CD4-positive, alpha-beta T cell (primary cell): ENCODE results near the gene SSTR5. TPM values are rescaled to one million over a fixed set of nuclear protein-coding genes. Genes with fewer than 3 reads are reported as not detected.
"Not testable (repeated sequence)": the region's sequence is repeated elsewhere in the genome, so short reads cannot be mapped to it uniquely, and the experiment has no call there.

Experiments used
- ATAC-seq: fragments of 200-7000 bp; cut with Tn5 transposase; one replicate; pipeline ENCODE4 v1.10.0; 2022; ENCODE audit warnings: mild to moderate bottlenecking; ENCODE audit not compliant: poor library complexity
- CTCF ChIA-PET: fragments of 350-600 bp; sonication (Branson Sonifier 250); formaldehyde crosslinking; loops from one replicate; lab custom pipeline; 2021; ENCODE audit warnings: antibody characterized with exemption, inconsistent platforms; lab: Charles Lee
- POLR2A ChIA-PET: fragments of 350-600 bp; sonication (Branson Sonifier 250); formaldehyde crosslinking; loops from one replicate; lab custom pipeline; 2021; ENCODE audit warnings: antibody characterized with exemption, inconsistent platforms; lab: Charles Lee
- DNase-seq, 14 experiments: peaks; one replicate each; pipeline ENCODE4 v3.0.0-alpha.2; 2013 to 2020; ENCODE audit warnings: mixed read lengths in 2 of 14
- H3K27ac ChIP-seq, 2 donors: one replicate each; pipeline versions ENCODE4 v1.5.1 to v1.7.0; 2013; ENCODE audit warnings: low read length in 2 of 2, low read depth in 1 of 2, mild to moderate bottlenecking in 1 of 2
- H3K27me3 ChIP-seq, 2 experiments: 1 replicate in 1 of 2; 2 replicates in 1 of 2; pipeline versions ENCODE4 v1.6.1 to v1.7.0; 2013; ENCODE audit warnings: low read length in 2 of 2, control low read depth in 1 of 2, mild to moderate bottlenecking in 1 of 2, moderate library complexity in 1 of 2; ENCODE audit not compliant: insufficient read depth in 2 of 2, control insufficient read depth in 1 of 2
- H3K36me3 ChIP-seq: one replicate; pipeline ENCODE4 v1.6.1; 2013; ENCODE audit warnings: low read length, control low read depth; ENCODE audit not compliant: insufficient read depth
- H3K4me1 ChIP-seq: one replicate; pipeline ENCODE4 v1.6.1; 2013; ENCODE audit warnings: low read length, control low read depth; ENCODE audit not compliant: insufficient read depth
- H3K4me3 ChIP-seq: one replicate; pipeline ENCODE4 v1.5.1; 2013; ENCODE audit warnings: mild to moderate bottlenecking, low read length, moderate library complexity
- H3K9me3 ChIP-seq, 2 experiments: 1 replicate in 1 of 2; 2 replicates in 1 of 2; pipeline versions ENCODE4 v1.6.1 to v1.7.0; 2013; ENCODE audit warnings: low read length in 2 of 2, mild to moderate bottlenecking in 2 of 2, control low read depth in 1 of 2, moderate library complexity in 1 of 2; ENCODE audit not compliant: control insufficient read depth in 1 of 2, insufficient read depth in 1 of 2
- H3K27ac Mint-ChIP-seq: one replicate; pipeline ENCODE4 v1.8.0; 2020; ENCODE audit warnings: mixed read lengths
- H3K27me3 Mint-ChIP-seq: one replicate; pipeline ENCODE4 v1.8.0; 2021; ENCODE audit warnings: mixed read lengths
- H3K36me3 Mint-ChIP-seq: one replicate; pipeline ENCODE4 v1.8.0; 2021; ENCODE audit warnings: low read depth, mixed read lengths
- H3K4me1 Mint-ChIP-seq: one replicate; pipeline ENCODE4 v1.8.0; 2021; ENCODE audit warnings: low read depth, mixed read lengths
- H3K4me3 Mint-ChIP-seq: one replicate; pipeline ENCODE4 v1.8.0; 2020; ENCODE audit warnings: mild to moderate bottlenecking, mixed read lengths
- H3K9me3 Mint-ChIP-seq: one replicate; pipeline ENCODE4 v1.8.0; 2020; ENCODE audit warnings: mixed read lengths
- intact Hi-C, 2 experiments: fragments of 100-400 bp; cut with DNase I in 1 of 2; cut with micrococcal nuclease in 1 of 2; formaldehyde crosslinking; loops; one replicate each; pipeline versions ENCODE4 v1.15.1 to v1.9.0; 2023 to 2025; cut with DNase I, micrococcal nuclease
- total RNA-seq, 174 experiments: library from RNA in 2 of 174; stranded (reverse) in 2 of 174; gene quantifications; one replicate each; pipeline ENCODE4 v1.2.3 and lab custom pipeline; 2021 to 2026
- TF ChIP-seq, protein P1 (sequence below): fragments of 200-600 bp; IDR thresholded peaks from one replicate; pipeline ENCODE4 v1.8.0; 2022; ENCODE audit warnings: antibody characterized with exemption, mild to moderate bottlenecking

Gene SSTR5
- total RNA-seq, 2 experiments from 2014 or later, result not detected

DNA sequence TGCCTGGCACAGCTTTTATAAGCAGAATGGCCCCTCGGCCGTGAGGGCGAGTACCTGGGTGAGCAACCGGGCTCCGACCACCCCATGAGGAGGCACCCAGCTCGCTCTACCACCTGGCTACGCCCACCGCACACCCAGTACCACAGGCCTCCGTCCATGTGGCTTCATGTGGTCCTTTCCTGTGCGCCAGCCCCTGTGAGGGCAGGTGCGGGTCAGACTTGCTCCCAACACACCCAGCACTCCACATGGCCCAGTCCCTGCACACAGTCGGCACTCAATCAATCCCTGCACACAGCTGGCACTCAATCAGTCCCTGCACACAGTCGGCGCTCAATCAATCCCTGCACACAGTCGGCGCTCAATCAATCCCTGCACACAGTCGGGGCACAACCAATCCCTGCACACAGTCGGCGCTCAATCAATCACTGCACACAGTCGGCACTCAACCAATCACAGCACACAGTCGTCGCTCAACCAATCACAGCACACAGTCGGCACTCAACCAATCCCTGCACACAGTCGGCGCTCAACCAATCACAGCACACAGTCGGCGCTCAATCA lies 19.5 kb downstream of the SSTR5 start:
- Histone ChIP-seq H3K4me3 (no peak overlapping the region), H3K27me3 (peaks cover 10 to 16% of the 10 kb centered on the region in 2 experiments), H3K27ac (no peak overlapping the region), H3K4me1 (no peaks in the 10 kb centered on the region), H3K36me3 (no peaks in the 10 kb centered on the region), H3K9me3 (peaks cover 0 to 9% of the 10 kb centered on the region in 2 experiments)
- intact Hi-C loops, result no loop called here
- H3K4me1 Mint-ChIP-seq, result no peaks in the 10 kb centered on the region
- peaks cover 4% of the 10 kb centered on the region for H3K27me3 Mint-ChIP-seq
- no peak for DNase-seq
- TF ChIP-seq, protein P1, sequence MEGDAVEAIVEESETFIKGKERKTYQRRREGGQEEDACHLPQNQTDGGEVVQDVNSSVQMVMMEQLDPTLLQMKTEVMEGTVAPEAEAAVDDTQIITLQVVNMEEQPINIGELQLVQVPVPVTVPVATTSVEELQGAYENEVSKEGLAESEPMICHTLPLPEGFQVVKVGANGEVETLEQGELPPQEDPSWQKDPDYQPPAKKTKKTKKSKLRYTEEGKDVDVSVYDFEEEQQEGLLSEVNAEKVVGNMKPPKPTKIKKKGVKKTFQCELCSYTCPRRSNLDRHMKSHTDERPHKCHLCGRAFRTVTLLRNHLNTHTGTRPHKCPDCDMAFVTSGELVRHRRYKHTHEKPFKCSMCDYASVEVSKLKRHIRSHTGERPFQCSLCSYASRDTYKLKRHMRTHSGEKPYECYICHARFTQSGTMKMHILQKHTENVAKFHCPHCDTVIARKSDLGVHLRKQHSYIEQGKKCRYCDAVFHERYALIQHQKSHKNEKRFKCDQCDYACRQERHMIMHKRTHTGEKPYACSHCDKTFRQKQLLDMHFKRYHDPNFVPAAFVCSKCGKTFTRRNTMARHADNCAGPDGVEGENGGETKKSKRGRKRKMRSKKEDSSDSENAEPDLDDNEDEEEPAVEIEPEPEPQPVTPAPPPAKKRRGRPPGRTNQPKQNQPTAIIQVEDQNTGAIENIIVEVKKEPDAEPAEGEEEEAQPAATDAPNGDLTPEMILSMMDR, result no peak
- CTCF ChIA-PET, result no interaction called here
- no peak overlapping the region for H3K27ac Mint-ChIP-seq
- POLR2A ChIA-PET, result no interaction called here
- no peak for ATAC-seq
- H3K36me3 Mint-ChIP-seq, result no peaks in the 10 kb centered on the region
- no peaks in the 10 kb centered on the region for H3K9me3 Mint-ChIP-seq
- H3K4me3 Mint-ChIP-seq, result no peak overlapping the region

DNA sequence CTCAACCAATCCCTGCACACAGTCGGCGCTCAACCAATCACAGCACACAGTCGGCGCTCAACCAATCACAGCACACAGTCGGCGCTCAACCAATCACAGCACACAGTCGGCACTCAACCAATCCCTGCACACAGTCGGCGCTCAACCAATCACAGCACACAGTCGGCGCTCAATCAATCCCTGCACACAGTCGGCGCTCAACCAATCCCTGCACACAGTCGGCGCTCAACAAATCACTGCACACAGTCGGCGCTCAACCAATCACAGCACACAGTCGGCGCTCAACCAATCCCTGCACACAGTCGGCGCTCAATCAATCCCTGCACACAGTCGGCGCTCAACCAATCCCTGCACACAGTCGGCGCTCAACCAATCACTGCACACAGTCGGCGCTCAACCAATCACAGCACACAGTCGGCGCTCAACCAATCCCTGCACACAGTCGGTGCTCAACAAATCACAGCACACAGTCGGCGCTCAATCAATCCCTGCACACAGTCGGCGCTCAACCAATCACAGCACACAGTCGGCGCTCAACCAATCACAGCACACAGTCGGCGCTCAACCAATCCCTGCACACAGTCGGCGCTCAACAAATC lies 20.2 kb downstream of the SSTR5 start:
- H3K27ac Mint-ChIP-seq, CTCF ChIA-PET, H3K4me3 ChIP-seq, H3K36me3 ChIP-seq, intact Hi-C loops, DNase-seq, H3K36me3 Mint-ChIP-seq, H3K27me3 Mint-ChIP-seq, H3K4me3 Mint-ChIP-seq, H3K4me1 ChIP-seq, H3K9me3 Mint-ChIP-seq, POLR2A ChIA-PET, H3K9me3 ChIP-seq, H3K27ac ChIP-seq, H3K4me1 Mint-ChIP-seq, ATAC-seq: not testable (repeated sequence)
- H3K27me3 ChIP-seq, result peaks cover 9 to 16% of the 10 kb centered on the region in 2 experiments

DNA sequence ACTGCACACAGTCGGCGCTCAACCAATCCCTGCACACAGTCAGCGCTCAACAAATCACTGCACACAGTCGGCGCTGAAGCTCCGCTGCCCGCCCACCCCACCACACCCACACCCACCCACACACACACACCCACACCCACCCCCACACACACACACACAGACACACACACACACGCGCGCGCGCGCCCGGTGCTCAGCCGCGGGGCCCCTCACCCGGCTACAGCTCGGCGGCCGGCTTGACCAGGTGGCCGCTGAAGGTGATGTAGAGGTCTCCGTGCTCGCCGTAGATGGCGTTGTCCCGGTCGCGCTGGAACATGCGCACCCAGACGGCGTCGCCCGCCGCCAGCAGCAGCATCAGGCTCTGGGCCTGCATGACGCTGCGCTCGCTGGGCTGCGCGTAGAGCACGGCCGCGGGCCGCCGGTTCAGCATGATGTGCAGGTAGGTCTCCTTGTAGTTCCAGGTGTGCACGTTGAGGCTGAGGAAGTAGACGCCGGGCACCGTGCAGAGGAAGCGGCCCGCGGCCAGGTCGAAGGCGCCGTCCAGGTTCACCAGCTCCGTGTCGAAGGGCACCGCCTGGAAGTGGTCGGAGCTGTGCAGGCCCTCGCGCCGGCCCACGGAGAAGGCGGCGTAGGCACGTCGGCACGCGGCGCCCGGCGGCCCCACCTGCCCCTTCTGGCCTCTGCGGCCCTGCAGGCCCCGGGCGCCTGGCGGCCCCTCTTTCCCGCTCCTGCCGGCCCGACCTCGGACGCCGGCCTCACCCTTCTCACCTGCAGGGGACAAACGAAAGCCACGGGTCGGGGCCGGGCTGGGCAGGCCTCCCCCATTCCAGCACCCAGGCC lies 21.0 kb downstream of the SSTR5 start:
- H3K36me3 Mint-ChIP-seq, result no peaks in the 10 kb centered on the region
- ChIA-PET POLR2A (no interaction called here), CTCF (no interaction called here)
- ATAC-seq (no peak), DNase-seq (peak in 2 of 14 experiments; percentile 5 to 19)
- no peaks in the 10 kb centered on the region for H3K36me3 ChIP-seq
- no peak overlapping the region for H3K4me3 ChIP-seq
- TF ChIP-seq, protein P1, result no peak
- intact Hi-C loops, result no loop called here
- H3K4me1 ChIP-seq, result no peaks in the 10 kb centered on the region
- no peaks in the 10 kb centered on the region for H3K27me3 Mint-ChIP-seq
- H3K4me1 Mint-ChIP-seq, result no peaks in the 10 kb centered on the region
- peaks cover 0 to 4% of the 10 kb centered on the region in 2 experiments for H3K9me3 ChIP-seq
- H3K27me3 ChIP-seq, result peaks cover 7 to 9% of the 10 kb centered on the region in 2 experiments
- H3K9me3 Mint-ChIP-seq, result no peaks in the 10 kb centered on the region
- H3K4me3 Mint-ChIP-seq, result no peak overlapping the region
- no peak overlapping the region for H3K27ac Mint-ChIP-seq
- H3K27ac ChIP-seq, result no peak overlapping the region
